Mesendoderm (in vitro differentiated cells): ENCODE data around the gene TIGD3.

ENCODE experiments used
- DNase-seq: peaks from one replicate; pipeline ENCODE4 v3.0.0; 2013
- H2AK5ac ChIP-seq: 2 replicates; pipeline ENCODE4 v1.6.1; 2013; ENCODE audit warnings: low read length, inconsistent platforms
- H2BK120ac ChIP-seq: 2 replicates; pipeline ENCODE4 v1.6.1; 2013; ENCODE audit warnings: low read depth, mild to moderate bottlenecking, low read length, moderate library complexity, mixed read lengths
- H2BK15ac ChIP-seq: replicated peaks from 2 replicates; pipeline ENCODE4 v1.6.1; 2013; ENCODE audit warnings: low read depth, mild to moderate bottlenecking, moderate library complexity
- H2BK5ac ChIP-seq: 2 replicates; pipeline ENCODE4 v1.6.1; 2013; ENCODE audit warnings: low read length, inconsistent platforms
- H3K18ac ChIP-seq: 2 replicates; pipeline ENCODE4 v1.6.1; 2013; ENCODE audit warnings: mild to moderate bottlenecking, low read length, mixed read lengths
- H3K23ac ChIP-seq: one replicate; pipeline ENCODE4 v1.6.1; 2013; ENCODE audit warnings: low read length
- H3K27ac ChIP-seq: 2 replicates; pipeline ENCODE4 v1.5.1; 2013; ENCODE audit warnings: low read depth, mild to moderate bottlenecking, inconsistent platforms, low read length, moderate library complexity
- H3K27me3 ChIP-seq: 2 replicates; pipeline ENCODE4 v1.6.1; 2013; ENCODE audit warnings: low read length, control low read depth, mild to moderate bottlenecking, inconsistent platforms; ENCODE audit not compliant: insufficient read depth, poor library complexity
- H3K36me3 ChIP-seq: 2 replicates; pipeline ENCODE4 v1.6.1; 2013; ENCODE audit warnings: low read length, inconsistent platforms; ENCODE audit not compliant: control insufficient read depth, insufficient read depth
- H3K4ac ChIP-seq: one replicate; pipeline ENCODE4 v1.6.1; 2013; ENCODE audit warnings: low read depth, mild to moderate bottlenecking, low read length, moderate library complexity
- H3K4me1 ChIP-seq: 2 replicates; pipeline ENCODE4 v1.6.1; 2013; ENCODE audit warnings: low read depth, low read length, inconsistent platforms; ENCODE audit not compliant: control insufficient read depth
- H3K4me2 ChIP-seq: 2 replicates; pipeline ENCODE4 v1.6.1; 2013; ENCODE audit warnings: low read length
- H3K4me3 ChIP-seq: 2 replicates; pipeline ENCODE4 v1.5.1; 2013; ENCODE audit warnings: mild to moderate bottlenecking, low read length
- H3K56ac ChIP-seq: one replicate; pipeline ENCODE4 v1.6.1; 2013; ENCODE audit warnings: low read length
- H3K79me1 ChIP-seq: 2 replicates; pipeline ENCODE4 v1.6.1; 2013; ENCODE audit warnings: low read length, inconsistent platforms
- H3K79me2 ChIP-seq: 2 replicates; pipeline ENCODE4 v1.6.1; 2013; ENCODE audit warnings: mild to moderate bottlenecking, low read length; ENCODE audit not compliant: control insufficient read depth, insufficient read depth
- H3K9ac ChIP-seq: 2 replicates; pipeline ENCODE4 v1.6.1; 2013; ENCODE audit warnings: low read length, inconsistent platforms
- H4K5ac ChIP-seq: one replicate; pipeline ENCODE4 v1.6.1; 2013; ENCODE audit warnings: low read length
- H4K8ac ChIP-seq: one replicate; pipeline ENCODE4 v1.6.1; 2013; ENCODE audit warnings: low read depth, mild to moderate bottlenecking, control low read depth, low read length, moderate library complexity
- whole genome bisulfite sequencing: extraction: QIAGEN DNeasy Blood & Tissue Kit; methylation state at CpG from one replicate; pipeline ENCODE4 v1.1.7; 2013; ENCODE audit warnings: low lambda C conversion rate, missing lambda C conversion rate; ENCODE audit not compliant: insufficient coverage; ENCODE audit errors: extremely low coverage; 5-methylcytosine and 5-hydroxymethylcytosine counted together

Gene TIGD3

GRCh38 chr11:65321828-65322485, 32.6 kb upstream of the TIGD3 start:
- no peak overlapping the region for H2BK120ac ChIP-seq
- no peak overlapping the region for H3K27ac ChIP-seq
- WGBS = no CpG with 5 or more reads among the region's 13 CpGs
- H3K36me3 ChIP-seq = peaks cover 10% of the 10 kb centered on the region
- H3K23ac ChIP-seq = no peak overlapping the region
- no peaks in the 10 kb centered on the region for H3K4me1 ChIP-seq
- no peak overlapping the region for H3K4ac ChIP-seq
- H3K27me3 ChIP-seq = no peaks in the 10 kb centered on the region
- H3K18ac ChIP-seq = no peak overlapping the region
- no peak overlapping the region for H3K4me2 ChIP-seq
- no peak overlapping the region for H4K8ac ChIP-seq
- H2AK5ac ChIP-seq = no peak overlapping the region
- no peak overlapping the region for H3K56ac ChIP-seq
- no peak overlapping the region for H2BK15ac ChIP-seq
- peaks cover 3% of the 10 kb centered on the region for H3K79me2 ChIP-seq
- H3K9ac ChIP-seq = no peak overlapping the region
- no peak overlapping the region for H2BK5ac ChIP-seq
- H3K79me1 ChIP-seq = peaks cover 5% of the 10 kb centered on the region
- DNase-seq = no peak
- H3K4me3 ChIP-seq = no peak overlapping the region
- H4K5ac ChIP-seq = no peak overlapping the region

GRCh38 chr11:65323813-65324212, 30.7 kb upstream of the TIGD3 start:
- H3K9ac ChIP-seq = no peak overlapping the region
- no peak overlapping the region for H2BK5ac ChIP-seq
- no peak overlapping the region for H3K4me3 ChIP-seq
- H3K18ac ChIP-seq = no peak overlapping the region
- H3K79me1 ChIP-seq = peaks cover 5% of the 10 kb centered on the region
- H3K23ac ChIP-seq = no peak overlapping the region
- no peak overlapping the region for H3K4ac ChIP-seq
- H3K4me1 ChIP-seq = no peaks in the 10 kb centered on the region
- H4K8ac ChIP-seq = no peak overlapping the region
- no peak overlapping the region for H3K56ac ChIP-seq
- no peaks in the 10 kb centered on the region for H3K27me3 ChIP-seq
- H2BK15ac ChIP-seq = no peak overlapping the region
- DNase-seq = no peak
- peaks cover 10% of the 10 kb centered on the region for H3K36me3 ChIP-seq
- H4K5ac ChIP-seq = no peak overlapping the region
- no peak overlapping the region for H2BK120ac ChIP-seq
- H2AK5ac ChIP-seq = no peak overlapping the region
- no peak overlapping the region for H3K4me2 ChIP-seq
- no CpG with 5 or more reads among the region's 12 CpGs for WGBS
- H3K79me2 ChIP-seq = peaks cover 3% of the 10 kb centered on the region
- no peak overlapping the region for H3K27ac ChIP-seq

- WGBS = no CpG with 5 or more reads among the region's 4 CpGs
- no peak overlapping the region for H3K18ac ChIP-seq
- no peak overlapping the region for H3K23ac ChIP-seq
- H4K5ac ChIP-seq = no peak overlapping the region
- H3K4me3 ChIP-seq = no peak overlapping the region
- no peak overlapping the region for H3K56ac ChIP-seq
- no peak overlapping the region for H3K9ac ChIP-seq
- peaks cover 10% of the 10 kb centered on the region for H3K36me3 ChIP-seq
- no peak overlapping the region for H2AK5ac ChIP-seq
- DNase-seq = no peak
- no peak overlapping the region for H2BK5ac ChIP-seq
- no peaks in the 10 kb centered on the region for H3K4me1 ChIP-seq
- no peak overlapping the region for H3K27ac ChIP-seq
- H2BK15ac ChIP-seq = no peak overlapping the region
- no peak overlapping the region for H4K8ac ChIP-seq
- no peaks in the 10 kb centered on the region for H3K27me3 ChIP-seq
- H2BK120ac ChIP-seq = no peak overlapping the region
- H3K79me2 ChIP-seq = no peaks in the 10 kb centered on the region
- H3K4ac ChIP-seq = no peak overlapping the region
- no peak overlapping the region for H3K4me2 ChIP-seq
- H3K79me1 ChIP-seq = no peaks in the 10 kb centered on the region
Observed at GRCh38 chr11:65325435-65325834, 29.1 kb upstream of the TIGD3 start.

GRCh38 chr11:65327021-65327420, 27.5 kb upstream of the TIGD3 start:
- no peaks in the 10 kb centered on the region for H3K27me3 ChIP-seq
- H2AK5ac ChIP-seq = no peak overlapping the region
- H3K4ac ChIP-seq = no peak overlapping the region
- DNase-seq = no peak
- H2BK120ac ChIP-seq = no peak overlapping the region
- H4K5ac ChIP-seq = no peak overlapping the region
- no peaks in the 10 kb centered on the region for H3K79me1 ChIP-seq
- H3K9ac ChIP-seq = no peak overlapping the region
- no peak overlapping the region for H3K4me2 ChIP-seq
- no peaks in the 10 kb centered on the region for H3K4me1 ChIP-seq
- no peak overlapping the region for H3K23ac ChIP-seq
- no peak overlapping the region for H3K56ac ChIP-seq
- H4K8ac ChIP-seq = no peak overlapping the region
- H3K4me3 ChIP-seq = no peak overlapping the region
- no peak overlapping the region for H2BK5ac ChIP-seq
- peaks cover 5% of the 10 kb centered on the region for H3K36me3 ChIP-seq
- H2BK15ac ChIP-seq = no peak overlapping the region
- no peak overlapping the region for H3K27ac ChIP-seq
- no peak overlapping the region for H3K18ac ChIP-seq
- no CpG with 5 or more reads among the region's 8 CpGs for WGBS
- no peaks in the 10 kb centered on the region for H3K79me2 ChIP-seq

- Histone ChIP-seq H3K27ac (no peak overlapping the region), H2BK120ac (no peak overlapping the region), H3K56ac (peak overlapping the region; percentile 60), H3K79me2 (peaks cover 4% of the 10 kb centered on the region), H3K4me1 (no peaks in the 10 kb centered on the region), H3K27me3 (no peaks in the 10 kb centered on the region), H2AK5ac (no peak overlapping the region), H3K18ac (no peak overlapping the region), H3K4me3 (no peak overlapping the region), H4K5ac (peak overlapping the region; percentile 81), H3K23ac (no peak overlapping the region), H3K36me3 (no peaks in the 10 kb centered on the region), H4K8ac (no peak overlapping the region), H3K4ac (no peak overlapping the region), H3K4me2 (no peak overlapping the region), H3K9ac (no peak overlapping the region), H2BK5ac (no peak overlapping the region), H2BK15ac (no peak overlapping the region), H3K79me1 (peaks cover 2% of the 10 kb centered on the region)
- no peak for DNase-seq
- no CpG with 5 or more reads among the region's 2 CpGs for WGBS
Observed at GRCh38 chr11:65329478-65329877, 25.1 kb upstream of the TIGD3 start.

- no peak overlapping the region for H3K4me3 ChIP-seq
- H3K27ac ChIP-seq = no peak overlapping the region
- no peaks in the 10 kb centered on the region for H3K4me1 ChIP-seq
- peak; percentile 93 for DNase-seq
- H2AK5ac ChIP-seq = no peak overlapping the region
- no CpG with 5 or more reads among the region's 13 CpGs for WGBS
- no peak overlapping the region for H2BK5ac ChIP-seq
- H3K79me2 ChIP-seq = peaks cover 9% of the 10 kb centered on the region
- peak overlapping the region; percentile 60 for H3K56ac ChIP-seq
- H3K79me1 ChIP-seq = peaks cover 4% of the 10 kb centered on the region
- no peak overlapping the region for H3K9ac ChIP-seq
- H3K36me3 ChIP-seq = no peaks in the 10 kb centered on the region
- no peaks in the 10 kb centered on the region for H3K27me3 ChIP-seq
- no peak overlapping the region for H3K23ac ChIP-seq
- H3K18ac ChIP-seq = no peak overlapping the region
- H2BK120ac ChIP-seq = no peak overlapping the region
- H3K4me2 ChIP-seq = no peak overlapping the region
- H4K8ac ChIP-seq = no peak overlapping the region
- no peak overlapping the region for H2BK15ac ChIP-seq
- H3K4ac ChIP-seq = no peak overlapping the region
- no peak overlapping the region for H4K5ac ChIP-seq
Observed at GRCh38 chr11:65329944-65330403, 24.6 kb upstream of the TIGD3 start.
